Stimulated activated CD4-positive, alpha-beta T cell treated with anti-CD3 and anti-CD28 coated beads, Interleukin-15, amount 100 ng/mL, for 1 hour (primary cell): ENCODE measurements around the gene CLSTN3.
"Not testable (repeated sequence)": the region's sequence is repeated elsewhere in the genome, so short reads cannot be mapped to it uniquely, and the experiment has no call there.

ENCODE experiments used
- DNase-seq, 2 donors: peaks; one replicate each; pipeline ENCODE4 v3.0.0-alpha.2; 2020; ENCODE audit warnings: low read depth in 1 of 2, low spot score in 1 of 2

The CLSTN3 gene

DNA sequence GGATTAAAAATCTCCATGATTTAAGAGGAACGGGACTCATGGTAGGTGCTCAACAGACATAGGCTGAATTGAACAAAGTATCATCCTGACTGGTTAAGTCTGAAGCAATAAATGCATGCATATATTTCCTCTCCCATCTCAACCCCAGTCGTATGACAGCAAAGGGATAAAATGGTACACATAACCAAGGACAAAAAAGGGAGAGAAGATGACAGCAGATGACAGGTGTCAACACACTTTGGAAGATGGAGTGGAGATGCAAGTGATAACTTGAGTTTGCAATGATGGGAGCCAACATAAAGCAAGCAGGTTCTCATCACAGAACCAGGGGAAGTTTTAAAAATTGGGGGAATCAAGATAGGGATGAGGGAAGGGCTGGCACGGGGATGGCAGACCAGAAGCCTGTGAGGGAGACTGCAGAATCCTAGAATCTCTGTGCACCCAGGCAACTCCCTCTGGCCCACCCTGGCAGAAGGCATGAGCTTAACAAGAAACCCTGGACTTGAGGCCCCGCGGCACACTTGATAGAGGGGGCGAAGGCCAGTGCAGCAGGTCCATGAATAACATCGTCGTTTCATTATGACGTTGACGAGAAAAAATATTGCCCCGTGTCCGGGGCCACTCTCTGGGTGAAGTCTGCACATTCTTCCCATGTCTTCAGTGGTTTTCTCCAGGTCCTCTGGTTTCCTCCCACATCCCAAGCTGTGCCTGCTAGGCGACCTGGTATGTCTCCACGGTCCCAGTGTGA, 26.2 kb upstream of the CLSTN3 start:
- no peak for DNase-seq

DNA sequence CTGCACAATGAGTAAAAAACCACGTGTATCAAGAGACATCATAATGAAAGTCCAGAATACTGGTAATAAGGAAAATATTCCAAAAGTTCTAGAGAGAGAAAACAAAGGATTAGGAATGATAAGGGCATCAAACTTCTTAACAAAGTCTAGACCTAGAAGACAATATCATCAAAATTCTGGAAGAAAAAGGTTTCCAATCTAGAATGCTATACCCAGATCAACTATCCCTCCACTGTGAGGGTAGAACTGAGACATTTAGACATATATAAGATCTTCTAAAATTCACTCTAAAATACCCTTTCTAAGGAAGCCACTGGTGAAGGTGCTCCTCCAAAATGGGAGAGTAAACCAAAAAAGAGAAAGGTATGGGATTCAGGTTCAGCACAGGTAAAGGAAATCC, 24.1 kb upstream of the CLSTN3 start:
- DNase-seq = no peak

DNA sequence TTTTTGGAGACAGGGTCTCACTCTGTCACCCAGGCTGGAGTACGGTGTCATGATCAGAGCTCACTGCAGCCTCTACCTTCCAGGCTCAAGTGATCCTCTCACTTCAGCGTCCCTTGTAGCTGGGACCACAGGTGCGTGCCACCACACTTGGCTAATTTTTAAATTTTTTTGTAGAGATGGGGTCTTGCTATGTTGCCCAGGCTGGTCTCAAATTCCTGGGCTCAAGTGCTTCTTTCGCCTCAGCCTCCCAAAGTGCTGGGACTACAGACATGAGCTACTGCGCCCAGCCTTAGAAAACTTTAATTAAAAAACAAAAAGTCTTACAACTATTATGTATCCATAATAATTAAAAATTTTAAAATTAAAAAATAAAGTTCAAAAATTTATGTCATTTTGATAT, 23.0 kb upstream of the CLSTN3 start:
- not testable (repeated sequence) for DNase-seq

DNA sequence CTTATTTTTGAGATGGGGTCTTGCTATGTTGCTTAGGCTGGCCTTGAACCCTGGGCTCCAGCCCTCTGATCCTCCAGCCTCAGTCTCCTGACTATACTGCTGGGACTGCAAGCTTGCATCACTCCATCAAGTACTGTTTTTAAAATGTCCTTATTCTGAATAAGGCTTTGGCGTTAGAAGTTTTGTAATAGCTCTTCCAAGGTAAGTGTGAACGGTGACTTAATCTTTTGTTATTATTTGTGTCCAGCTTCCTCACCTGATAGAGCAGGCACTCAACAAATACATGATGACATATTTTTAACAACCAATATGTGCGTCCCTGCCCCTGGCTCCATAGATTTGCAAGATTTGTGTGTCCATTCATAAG, 22.6 kb upstream of the CLSTN3 start:
- DNase-seq = no peak

DNA sequence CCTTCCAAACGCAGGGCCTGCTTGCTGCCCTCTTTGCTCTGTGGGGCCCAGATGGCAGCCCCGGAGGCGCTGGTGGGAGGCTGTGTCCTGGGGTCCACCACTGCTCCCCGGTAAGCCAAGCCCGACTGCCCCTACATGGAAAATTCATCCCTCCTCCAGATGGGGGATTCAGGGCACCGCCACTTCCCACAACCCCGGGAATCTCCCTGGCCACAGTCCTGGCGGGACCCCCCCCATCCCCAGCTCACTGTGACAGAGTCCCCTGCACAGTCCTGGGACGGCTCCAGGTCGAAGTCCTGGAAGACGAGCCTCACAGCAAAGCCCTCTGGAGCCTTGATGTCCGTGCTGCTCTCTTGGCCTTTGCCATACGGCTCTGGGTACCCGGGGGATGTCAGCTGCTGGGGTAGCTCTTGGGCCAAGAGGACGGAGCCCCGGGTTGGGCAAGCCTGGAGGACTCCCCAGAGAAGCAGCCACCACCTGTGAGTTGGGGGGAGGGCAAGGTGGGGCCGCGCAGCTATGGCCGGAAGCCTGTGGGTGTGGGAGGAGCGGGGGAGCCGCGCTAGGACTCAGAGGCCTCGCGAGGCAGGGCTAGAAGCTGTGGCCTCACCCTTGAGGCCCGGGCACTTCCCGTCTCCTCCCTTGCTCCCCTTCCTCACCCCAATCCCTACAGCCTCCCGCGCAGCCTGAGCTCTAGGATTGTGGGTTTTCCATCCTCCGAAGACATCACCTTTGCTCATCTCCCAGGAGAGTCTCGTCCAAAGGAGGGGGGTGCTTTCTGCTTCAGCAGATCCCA, 22.0 kb upstream of the CLSTN3 start:
- DNase-seq = peak; percentile 50 to 54

DNA sequence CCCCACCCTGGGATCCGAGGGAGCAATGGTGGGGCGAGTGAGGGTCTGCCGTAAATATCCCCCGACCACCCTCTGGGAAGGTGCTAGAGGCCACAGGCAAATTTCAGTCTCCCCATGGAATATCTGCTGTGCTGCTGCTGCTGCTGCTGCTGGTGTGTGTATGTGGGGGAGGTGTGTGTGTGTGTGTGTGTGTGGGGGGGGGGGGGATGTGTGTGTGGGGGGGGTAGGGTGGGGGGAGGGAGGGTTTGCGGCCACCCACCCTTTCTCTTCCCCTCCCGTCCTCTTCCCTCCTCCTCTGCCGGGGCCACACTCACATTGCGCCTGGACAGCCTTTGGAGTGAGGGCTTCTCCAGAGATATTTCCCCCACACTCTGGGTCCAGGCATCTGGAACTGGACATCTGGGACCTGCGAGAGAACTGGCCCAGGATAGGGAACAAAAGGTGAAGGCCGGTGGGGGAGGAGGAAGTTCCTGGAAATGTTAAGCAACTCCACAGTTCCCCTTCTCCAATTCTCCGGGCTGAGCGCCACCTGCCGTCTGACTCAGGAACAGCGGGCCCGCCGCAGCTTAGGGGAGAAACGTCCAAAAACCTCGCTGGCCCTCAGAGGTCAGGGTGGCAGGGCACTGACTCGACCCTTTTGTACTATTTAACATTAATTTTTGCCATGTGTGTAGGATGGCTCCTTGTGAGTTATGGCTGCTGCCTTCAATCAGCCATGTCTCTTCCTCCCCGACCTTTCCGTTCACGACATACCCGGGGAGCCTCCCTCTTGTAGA, 21.2 kb upstream of the CLSTN3 start, which contains the start of gene C1RL:
Gene C1RL (minus strand): TSS at position 419 of the 776 bp plus-strand sequence. CDS start 34 bp downstream, at position 385.
- DNase-seq = peak; percentile 63 to 78

DNA sequence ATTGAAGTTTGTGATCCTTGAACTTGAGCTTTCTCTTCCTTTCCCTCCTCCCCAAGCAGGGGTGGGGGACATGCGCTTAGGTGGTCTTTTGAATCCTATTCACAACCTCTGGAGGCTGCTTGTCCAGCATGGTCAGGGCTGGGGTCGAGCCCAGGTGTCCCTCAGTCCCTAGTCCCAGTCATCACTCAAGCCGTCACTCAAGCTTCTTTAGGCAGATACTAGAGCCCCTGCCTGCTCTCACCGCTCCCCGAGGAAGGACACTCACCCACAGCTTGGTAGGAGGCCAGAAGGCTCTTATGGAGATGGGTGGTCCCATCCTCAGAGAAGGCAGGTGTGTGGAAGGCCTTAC, 20.6 kb upstream of the CLSTN3 start:
- DNase-seq = no peak

DNA sequence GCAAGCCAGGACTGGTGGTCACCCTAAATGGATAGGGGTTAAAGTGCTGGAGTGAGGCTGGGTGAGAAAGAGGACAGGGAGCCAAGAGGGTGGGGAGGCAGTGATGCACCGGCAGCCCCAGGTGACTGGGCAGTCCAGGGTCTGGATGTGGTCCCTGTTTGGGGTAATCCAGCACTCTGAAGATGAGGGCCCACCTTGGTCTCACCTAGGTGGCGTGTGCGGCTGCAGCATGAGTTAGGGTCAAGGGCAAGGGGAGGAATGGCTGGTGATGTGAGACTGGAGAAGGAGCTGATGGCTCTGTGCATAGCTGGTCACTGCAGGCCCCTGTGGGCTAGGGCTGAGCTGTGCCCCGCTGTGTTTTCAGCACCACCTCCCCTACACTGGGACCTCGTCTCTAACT, 19.5 kb upstream of the CLSTN3 start:
- DNase-seq = no peak

DNA sequence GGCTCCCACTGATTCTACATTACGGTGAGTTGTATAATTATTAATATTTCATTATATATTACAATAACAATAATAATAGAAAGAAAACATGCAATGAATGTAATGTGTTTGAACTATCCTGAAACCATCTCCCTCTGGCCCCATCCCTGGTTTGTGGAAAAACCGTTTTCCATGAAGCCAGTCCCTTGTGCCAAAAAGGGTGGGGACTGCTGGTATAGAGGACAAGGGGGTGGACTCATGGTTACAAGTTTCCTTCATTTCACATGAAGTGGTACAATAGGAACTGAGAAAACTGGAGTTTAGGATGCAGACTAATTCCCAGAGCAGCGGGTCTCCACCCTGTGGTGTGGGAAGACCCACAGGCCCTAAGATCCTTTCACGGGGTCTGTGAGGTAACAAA, 18.1 kb upstream of the CLSTN3 start:
- no peak for DNase-seq

DNA sequence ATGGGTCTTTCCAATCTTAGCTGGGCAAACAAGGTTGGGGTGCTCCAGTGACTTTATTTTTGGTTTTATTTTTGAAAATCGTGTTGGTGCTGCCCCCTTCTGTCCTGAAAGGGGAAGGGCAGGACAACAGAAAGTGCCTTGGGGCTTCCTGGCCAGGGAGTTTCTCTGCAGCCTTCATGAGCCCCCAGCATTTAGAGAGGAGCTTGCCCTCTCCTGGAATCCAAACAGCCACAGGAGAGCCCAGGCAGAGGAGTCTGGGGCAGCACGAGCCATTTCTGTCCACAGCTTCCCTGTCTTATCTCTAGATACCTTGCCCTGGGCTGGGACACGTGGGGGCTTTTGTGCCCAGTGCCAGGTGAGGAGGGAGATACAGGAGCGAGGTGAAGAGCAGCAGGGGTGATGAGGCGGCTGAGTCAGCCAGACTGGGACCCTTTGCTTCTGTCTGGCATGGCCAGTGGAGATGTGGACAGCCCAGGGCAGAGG, 16.7 kb upstream of the CLSTN3 start:
- no peak for DNase-seq

DNA sequence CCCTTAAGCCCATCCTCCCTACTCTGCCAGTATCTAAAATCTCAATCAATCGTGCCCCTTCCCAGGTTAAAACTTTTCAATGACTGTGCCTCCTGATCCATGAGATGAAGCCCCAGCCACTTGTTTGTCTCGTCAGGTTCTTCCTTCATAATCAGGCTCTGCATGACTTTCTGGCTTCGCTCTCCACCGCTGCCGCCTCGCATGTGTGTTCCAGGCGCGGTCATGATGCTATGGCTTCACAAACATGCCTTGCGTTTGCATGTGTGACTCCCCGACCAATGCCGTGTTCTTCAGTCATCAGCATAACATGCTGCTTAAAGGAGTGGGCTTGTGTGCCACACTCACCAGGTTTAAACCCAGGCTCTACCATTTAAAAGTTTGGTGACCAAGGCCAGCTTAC, 16.2 kb upstream of the CLSTN3 start:
- no peak for DNase-seq

DNA sequence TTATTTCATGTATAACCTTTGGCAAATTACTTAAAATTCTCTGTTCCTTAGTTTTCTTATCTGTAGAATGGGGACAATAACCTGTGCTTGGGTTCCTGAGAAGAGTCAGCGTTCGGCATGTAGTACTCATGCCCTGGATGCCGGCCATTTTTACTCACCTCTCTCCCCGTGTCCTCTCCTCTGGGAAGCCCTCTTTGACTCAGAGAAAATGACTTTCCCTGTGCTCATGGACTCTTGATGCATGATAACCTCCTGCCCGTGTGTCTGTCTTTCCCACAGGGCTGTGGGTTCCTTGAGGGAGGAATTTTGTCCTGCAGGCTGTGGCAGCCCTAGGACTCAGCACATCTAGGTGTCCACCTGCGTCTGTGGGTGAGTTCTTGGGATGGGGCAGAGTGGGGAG, 15.3 kb upstream of the CLSTN3 start:
- no peak for DNase-seq

DNA sequence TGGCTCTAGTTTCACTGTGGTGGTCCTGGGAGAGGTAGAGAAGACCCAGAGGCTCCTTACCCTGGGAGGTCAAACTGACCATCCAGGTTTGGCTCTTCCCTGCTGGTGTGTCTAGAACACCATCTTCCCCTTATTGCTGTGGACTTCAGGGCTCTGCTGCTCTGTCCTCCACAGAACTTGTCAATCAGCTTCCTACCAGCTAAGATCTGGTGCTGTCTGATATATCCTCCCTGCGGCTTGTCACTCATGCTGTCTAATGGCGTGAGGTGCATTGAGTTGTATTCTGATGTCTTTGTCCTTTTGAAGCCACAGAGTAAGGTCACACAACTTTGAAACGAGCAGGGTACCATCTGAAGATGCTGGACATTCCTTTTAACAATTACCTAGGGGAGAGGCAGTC, 14.0 kb upstream of the CLSTN3 start:
- DNase-seq = no peak

DNA sequence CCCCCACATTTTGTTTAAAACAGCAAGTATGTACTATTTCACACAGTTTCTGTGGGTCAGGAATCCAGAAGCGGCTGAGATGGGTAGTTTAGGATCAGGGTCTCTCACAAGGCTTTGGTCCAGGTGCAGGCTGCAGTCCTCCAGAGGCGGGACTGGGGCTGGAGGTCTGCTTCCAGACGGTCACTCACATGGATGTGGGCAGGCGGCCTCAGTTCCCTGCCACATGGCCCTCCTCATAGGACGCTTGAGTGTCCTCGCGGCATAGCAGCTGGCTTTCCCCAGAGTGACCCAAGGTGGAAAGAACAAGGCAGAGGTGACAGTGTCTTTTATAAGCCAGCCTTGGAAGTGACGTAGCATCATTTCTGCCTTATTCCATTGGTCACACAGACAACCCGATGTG, 13.3 kb upstream of the CLSTN3 start:
- no peak for DNase-seq

DNA sequence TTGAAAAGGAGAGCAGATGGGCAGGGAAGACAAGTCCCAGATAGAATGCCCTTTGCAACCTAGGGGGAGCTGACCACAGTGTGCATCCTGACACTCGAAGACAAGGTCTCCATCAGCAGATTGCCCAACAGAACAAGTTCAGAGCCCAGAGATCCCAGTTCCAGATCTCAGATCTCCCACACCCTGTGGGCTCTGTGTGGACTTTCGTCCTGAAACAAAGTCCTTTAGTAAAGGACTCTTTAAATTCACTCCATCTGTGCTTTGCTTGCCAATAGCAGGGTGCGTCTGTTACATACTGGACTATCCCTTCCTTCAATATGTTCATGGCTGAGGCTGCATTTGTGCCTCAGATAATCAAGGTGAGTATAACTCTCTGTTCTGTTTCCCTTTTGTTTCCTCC, 12.5 kb upstream of the CLSTN3 start:
- DNase-seq = no peak

DNA sequence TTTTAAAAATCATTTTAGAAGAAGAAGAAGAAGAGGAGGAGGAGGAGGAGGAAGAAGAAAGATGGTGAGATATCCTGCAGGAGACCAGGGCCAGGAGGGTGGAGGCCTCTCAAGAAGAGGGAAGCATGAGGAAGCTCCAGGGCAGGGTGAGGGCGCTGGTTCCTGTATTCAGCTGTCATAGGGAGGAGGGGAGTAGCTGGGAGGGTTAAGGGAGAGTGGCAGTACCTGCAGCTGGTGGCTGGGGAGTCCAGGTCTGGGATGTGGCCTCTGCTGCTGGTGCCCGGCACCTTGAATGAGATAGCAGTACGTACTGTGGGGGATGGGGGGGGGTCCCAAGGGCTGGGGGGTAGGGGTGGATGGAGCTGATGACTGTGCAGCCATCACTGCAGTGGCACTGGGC, 11.3 kb upstream of the CLSTN3 start:
- no peak for DNase-seq

DNA sequence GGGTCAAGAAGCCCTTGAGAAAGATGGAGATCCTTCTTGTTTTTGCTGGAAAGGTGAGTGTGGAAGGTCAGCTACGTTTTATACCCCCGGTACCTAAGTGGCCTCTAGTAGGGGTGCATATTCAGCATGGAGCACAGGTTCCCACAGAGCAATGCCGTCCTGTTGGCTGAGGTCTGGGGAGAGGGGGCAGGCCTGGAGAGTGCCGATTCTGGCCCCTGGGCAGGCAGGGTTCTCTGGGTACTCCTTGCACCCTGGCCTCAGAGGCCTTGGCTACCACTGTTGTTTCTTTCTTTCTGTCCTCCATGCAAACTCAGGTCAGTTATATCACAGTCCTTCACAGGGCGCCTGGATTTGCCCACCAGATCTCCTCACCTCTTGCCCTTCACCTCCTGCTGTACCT, 10.0 kb upstream of the CLSTN3 start:
- DNase-seq = no peak

DNA sequence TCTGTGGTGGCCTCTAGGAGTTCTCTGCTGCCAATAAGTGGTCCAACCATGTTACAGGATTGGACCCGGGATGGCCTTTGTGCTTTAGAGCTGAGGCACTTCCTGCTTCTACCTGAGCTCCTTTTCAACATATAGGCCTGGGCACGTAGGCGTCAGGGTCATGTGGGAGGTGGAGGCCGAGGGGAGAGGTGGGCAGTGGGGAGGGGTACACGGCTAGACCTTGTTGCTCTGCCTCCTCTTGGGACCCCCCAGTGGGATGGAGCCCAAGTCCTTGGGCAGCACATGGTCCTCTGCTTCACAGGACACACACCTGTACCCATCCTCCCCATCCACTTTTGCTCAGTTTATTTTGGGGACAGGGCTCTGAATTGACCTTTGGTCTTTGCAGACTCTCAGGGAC, 8.8 kb upstream of the CLSTN3 start:
- no peak for DNase-seq

DNA sequence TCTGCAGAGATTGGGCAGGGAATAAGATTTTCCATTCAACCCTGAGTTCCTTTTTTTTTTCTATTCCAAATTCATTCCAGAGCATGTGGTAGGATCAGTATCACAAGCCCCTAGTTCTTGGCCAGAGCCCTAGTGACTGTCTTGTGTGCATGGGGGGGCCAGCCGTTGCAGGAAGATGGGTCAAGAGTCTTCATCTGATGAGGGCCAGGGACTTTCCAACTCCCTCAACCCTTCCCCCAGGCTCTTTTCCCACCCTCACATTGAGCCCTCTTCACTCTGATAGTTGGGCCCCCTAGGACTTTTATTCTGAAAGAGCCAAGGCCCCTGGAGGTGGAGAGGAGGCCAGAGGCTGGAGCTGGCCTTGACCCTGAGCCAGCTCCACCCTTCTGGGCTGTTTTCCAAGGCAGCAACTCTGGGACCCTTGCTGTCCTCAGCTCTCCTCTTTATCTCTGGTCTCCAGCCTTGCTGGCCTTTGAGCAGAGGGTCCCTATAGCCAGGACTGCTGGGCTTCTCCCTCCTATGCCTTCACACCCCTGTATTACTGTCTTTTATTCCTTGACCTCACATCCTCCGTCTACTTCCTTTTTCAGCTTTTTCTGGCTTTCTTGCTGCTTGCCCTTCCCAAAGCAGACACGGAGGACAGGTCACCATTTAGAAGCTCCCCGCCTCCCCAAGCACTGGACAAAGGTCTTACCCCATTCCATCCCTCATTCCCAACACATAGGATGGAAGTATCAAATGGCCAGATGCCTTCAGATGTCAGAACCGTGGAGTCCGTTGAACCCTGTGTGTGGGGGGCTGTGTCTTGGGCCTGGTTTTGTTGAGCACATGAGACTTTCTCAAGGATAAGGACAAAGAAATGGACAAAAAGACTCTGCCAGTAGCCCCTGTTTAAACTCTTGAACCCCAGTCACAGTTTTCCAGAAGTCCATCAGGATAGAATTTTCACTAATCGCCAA, 7.1 kb upstream of the CLSTN3 start:
- DNase-seq = no peak

DNA sequence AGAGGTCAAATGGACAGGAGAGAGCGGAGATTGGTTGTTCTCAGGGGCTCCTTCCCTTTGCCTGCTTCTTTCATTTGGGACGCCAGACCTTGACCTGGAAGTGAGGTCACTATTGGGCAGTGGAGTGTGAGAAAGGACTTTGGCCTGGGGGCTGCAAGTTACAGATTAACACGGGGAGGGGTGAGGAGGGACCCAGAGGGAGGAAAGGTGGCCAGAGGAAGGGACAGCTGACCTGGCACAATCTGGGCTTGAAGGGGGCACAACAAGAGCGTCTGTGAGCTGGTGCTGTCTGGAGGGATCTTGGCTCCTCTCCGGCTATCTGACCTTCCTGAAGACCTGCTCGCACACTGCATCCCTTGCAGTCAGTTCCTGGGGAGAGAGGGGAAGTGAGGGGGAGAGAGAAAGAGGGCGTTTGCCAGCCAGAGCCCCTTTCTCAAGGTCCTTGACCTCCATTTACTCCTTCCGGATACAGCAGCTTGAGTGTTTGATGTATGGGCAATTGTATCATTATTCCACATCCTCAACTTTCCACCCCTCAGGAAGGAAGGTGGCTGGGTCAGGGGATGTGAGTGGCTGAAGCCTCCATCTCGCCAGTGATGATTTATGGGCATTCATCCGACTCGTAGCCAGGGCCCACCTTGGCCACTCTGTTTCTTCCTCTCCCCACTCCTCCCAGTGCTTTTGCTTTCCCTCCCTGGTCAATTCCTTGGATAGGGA, 6.2 kb upstream of the CLSTN3 start:
- no peak for DNase-seq
